ENCODE data around the gene MED16.

MED16 gene

GRCh38 chr19:870963-871401 is 22.0 kb downstream of the MED16 start:
- TF ChIP-seq CTCF (IDR thresholded peaks at IDR 0.05) = no peak

GRCh38 chr19:870314-870713 is 22.7 kb downstream of the MED16 start:
- no peak for TF ChIP-seq CTCF (IDR thresholded peaks at IDR 0.05)

GRCh38 chr19:869245-870177 is 23.5 kb downstream of the MED16 start:
- TF ChIP-seq CTCF (IDR thresholded peaks at IDR 0.05) = no peak

GRCh38 chr19:868458-869244 is 24.3 kb downstream of the MED16 start:
- TF ChIP-seq CTCF (IDR thresholded peaks at IDR 0.05) = no peak

GRCh38 chr19:867855-868457 is 25.0 kb downstream of the MED16 start:
- TF ChIP-seq CTCF (IDR thresholded peaks at IDR 0.05) = no peak

GRCh38 chr19:867301-867793 is 25.6 kb downstream of the MED16 start:
- TF ChIP-seq CTCF (IDR thresholded peaks at IDR 0.05) = no peak

GRCh38 chr19:866769-867300 is 26.2 kb downstream of the MED16 start:
- no peak for TF ChIP-seq CTCF (IDR thresholded peaks at IDR 0.05)
